Kidney (tissue), 14 donors: Measurements from ENCODE around the gene GPR55. TPM values are rescaled to one million over a fixed set of nuclear protein-coding genes. Genes with fewer than 3 reads are reported as not detected.

Experiments used
- DNase-seq, 5 donors: peaks; one replicate each; pipeline ENCODE4 v3.0.0-alpha.2; 2013 to 2020
- FAIRE-seq: peaks from 2 replicates; lab custom pipeline; 2012; peaks lifted over from hg19 to GRCh38; lab: Jason Lieb, UNC
- H3K27ac ChIP-seq, 2 donors: one replicate each; pipeline ENCODE4 v1.7.0; 2013; ENCODE audit warnings: low read depth in 2 of 2, low read length in 2 of 2, inconsistent platforms in 1 of 2
- H3K27me3 ChIP-seq: one replicate; pipeline ENCODE4 v1.7.1; 2013; ENCODE audit warnings: low read length, inconsistent platforms; ENCODE audit not compliant: control insufficient read depth, insufficient read depth
- H3K36me3 ChIP-seq, 3 donors: one replicate each; pipeline versions ENCODE4 v1.7.0 to v1.7.1; 2013; ENCODE audit warnings: low read length in 3 of 3, control low read depth in 1 of 3, inconsistent platforms in 1 of 3; ENCODE audit not compliant: insufficient read depth in 3 of 3, control insufficient read depth in 2 of 3
- H3K4me1 ChIP-seq, 3 donors: one replicate each; pipeline versions ENCODE4 v1.7.0 to v1.7.1; 2013; ENCODE audit warnings: low read length in 3 of 3, inconsistent platforms in 1 of 3, low read depth in 1 of 3; ENCODE audit not compliant: control insufficient read depth in 2 of 3, insufficient read depth in 2 of 3
- H3K4me3 ChIP-seq, 3 donors: one replicate each; pipeline versions ENCODE4 v1.7.0 to v1.8.1; 2013; ENCODE audit warnings: low read length in 3 of 3, control low read depth in 1 of 3, inconsistent platforms in 1 of 3
- H3K9ac ChIP-seq, 3 donors: one replicate each; pipeline versions ENCODE4 v1.7.0 to v1.7.1; 2013; ENCODE audit warnings: low read length in 3 of 3, control low read depth in 1 of 3, inconsistent platforms in 1 of 3
- H3K9me3 ChIP-seq, 3 donors: one replicate each; pipeline versions ENCODE4 v1.7.0 to v1.7.1; 2013; ENCODE audit warnings: low read length in 3 of 3, control low read depth in 1 of 3, inconsistent platforms in 1 of 3; ENCODE audit not compliant: control insufficient read depth in 2 of 3, insufficient read depth in 1 of 3
- intact Hi-C: fragments of 100-400 bp; cut with DNase I; formaldehyde crosslinking; loops from one replicate; pipeline ENCODE4 v1.11.1; 2022
- polyA plus RNA-seq: library from polyadenylated mRNA; stranded (reverse); fragments of 350-450 nt; fragmentation: Illumina TruSeq; extraction: RNeasy Lipid Tissue Mini Kit (QIAGEN cat#74804); gene quantifications from one replicate; pipeline ENCODE4 v1.2.3, GENCODE V29; 2014; ENCODE audit warnings: low read depth, low replicate concordance; ENCODE audit not compliant: insufficient read depth
- total RNA-seq: library from RNA; stranded (reverse); fragmentation: NEBNext Ultra II Directional; extraction: Animal tissue kit (Norgen Biotek cat#: 25700); gene quantifications from one replicate; pipeline ENCODE4 v1.2.1, GENCODE V29; 2021
- TF ChIP-seq, protein P1 (sequence below): IDR thresholded peaks from 3 replicates; pipeline ENCODE4 v1.5.1; 2012; ENCODE audit warnings: mild to moderate bottlenecking, moderate library complexity, borderline replicate concordance; ENCODE audit not compliant: insufficient read depth; ENCODE audit errors: extremely low read depth
- donor health status: control.
- donor health status: control.
- donor health status: control.
- donor health status: control.
- donor health status: control.
- donor health status: DM: yes; HTN: yes; CAD: no.
- donor health status: Normal renal cell carcinoma (clear cell type).

The GPR55 gene
- total and polyA plus RNA-seq, 2 donors from 2014 or later: 0.69 TPM; not detected in 1

DNA sequence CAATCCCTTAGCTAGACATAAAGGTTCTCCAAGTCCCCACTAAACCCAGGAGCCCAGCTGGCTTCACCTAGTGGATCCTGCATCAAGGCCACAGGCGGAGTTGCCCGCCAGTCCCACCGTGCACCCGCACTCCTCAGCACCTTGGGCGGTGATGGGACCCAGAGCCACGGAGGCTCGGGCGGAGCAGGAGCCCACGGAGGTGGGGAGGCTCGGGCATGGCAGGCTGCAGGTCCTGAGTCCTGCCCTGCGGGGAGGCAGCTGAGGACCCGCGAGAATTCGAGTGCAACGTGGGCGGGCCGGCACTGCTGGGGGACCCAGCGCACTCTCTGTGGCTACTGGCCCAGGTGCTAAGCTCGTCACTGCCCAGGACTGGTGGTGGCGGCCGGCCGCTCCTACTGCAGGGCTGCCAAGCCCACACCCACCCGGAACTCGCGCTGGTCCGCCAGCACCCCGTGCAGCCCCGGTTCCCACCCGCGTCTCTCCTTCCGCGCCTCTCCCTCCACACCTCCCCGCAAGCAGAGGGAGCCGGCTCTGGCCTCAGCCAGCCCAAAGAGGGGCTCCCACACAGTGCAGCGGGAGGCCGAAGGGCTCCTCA, 39.2 kb upstream of the GPR55 start:
- Histone ChIP-seq H3K9ac (no peak overlapping the region), H3K36me3 (no peaks in the 10 kb centered on the region), H3K4me3 (no peak overlapping the region), H3K27ac (no peak overlapping the region), H3K27me3 (no peaks in the 10 kb centered on the region), H3K9me3 (no peaks in the 10 kb centered on the region), H3K4me1 (no peaks in the 10 kb centered on the region)
- intact Hi-C loops: no loop called here
- no peak for FAIRE-seq
- DNase-seq: no peak
- TF ChIP-seq, protein P1, sequence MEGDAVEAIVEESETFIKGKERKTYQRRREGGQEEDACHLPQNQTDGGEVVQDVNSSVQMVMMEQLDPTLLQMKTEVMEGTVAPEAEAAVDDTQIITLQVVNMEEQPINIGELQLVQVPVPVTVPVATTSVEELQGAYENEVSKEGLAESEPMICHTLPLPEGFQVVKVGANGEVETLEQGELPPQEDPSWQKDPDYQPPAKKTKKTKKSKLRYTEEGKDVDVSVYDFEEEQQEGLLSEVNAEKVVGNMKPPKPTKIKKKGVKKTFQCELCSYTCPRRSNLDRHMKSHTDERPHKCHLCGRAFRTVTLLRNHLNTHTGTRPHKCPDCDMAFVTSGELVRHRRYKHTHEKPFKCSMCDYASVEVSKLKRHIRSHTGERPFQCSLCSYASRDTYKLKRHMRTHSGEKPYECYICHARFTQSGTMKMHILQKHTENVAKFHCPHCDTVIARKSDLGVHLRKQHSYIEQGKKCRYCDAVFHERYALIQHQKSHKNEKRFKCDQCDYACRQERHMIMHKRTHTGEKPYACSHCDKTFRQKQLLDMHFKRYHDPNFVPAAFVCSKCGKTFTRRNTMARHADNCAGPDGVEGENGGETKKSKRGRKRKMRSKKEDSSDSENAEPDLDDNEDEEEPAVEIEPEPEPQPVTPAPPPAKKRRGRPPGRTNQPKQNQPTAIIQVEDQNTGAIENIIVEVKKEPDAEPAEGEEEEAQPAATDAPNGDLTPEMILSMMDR: no peak

DNA sequence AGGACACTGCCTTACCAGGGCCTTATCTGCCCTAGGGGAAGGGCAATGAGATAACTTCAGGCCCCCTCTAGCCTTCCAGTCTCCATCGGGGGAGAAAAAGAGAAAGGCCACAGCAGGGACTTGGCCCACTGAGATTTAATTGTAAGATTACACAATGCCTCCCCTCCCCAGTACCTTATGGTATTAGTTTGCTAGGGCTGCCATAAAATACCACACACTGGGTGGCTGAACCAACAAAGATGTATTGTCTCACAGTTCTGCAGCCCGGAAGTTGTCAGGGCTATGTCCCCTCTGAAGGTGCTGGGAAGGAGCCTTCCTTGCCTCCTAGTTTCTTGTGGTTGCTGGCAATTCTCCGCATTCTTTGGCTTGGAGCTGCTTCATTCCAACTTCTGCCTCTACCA, 36.0 kb upstream of the GPR55 start:
- H3K27ac ChIP-seq: no peak overlapping the region
- no peak overlapping the region for H3K4me3 ChIP-seq
- DNase-seq (no peak), FAIRE-seq (no peak)
- H3K9me3 ChIP-seq: no peaks in the 10 kb centered on the region
- TF ChIP-seq, protein P1: no peak
- intact Hi-C loops: no loop called here
- no peak overlapping the region for H3K9ac ChIP-seq
- no peaks in the 10 kb centered on the region for H3K36me3 ChIP-seq
- no peaks in the 10 kb centered on the region for H3K27me3 ChIP-seq
- no peaks in the 10 kb centered on the region for H3K4me1 ChIP-seq

DNA sequence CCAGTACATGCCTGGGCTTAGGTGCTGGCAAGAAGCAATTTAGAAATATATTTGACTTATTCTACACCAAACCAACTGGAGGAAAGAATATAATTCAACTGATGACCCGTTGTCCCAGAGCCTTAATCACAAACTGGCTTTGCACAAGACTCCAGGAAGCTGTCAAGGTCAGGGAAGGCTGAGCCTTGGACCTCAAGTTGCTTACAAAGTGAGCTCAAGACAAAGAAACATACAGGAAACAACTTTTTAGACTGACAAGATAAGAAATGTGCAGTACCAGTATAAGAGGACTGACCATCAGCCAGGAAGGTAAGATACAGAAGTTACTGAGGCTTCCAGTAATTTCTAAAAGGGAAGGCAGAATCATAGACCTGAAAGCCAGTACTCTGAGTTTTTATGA, 35.0 kb upstream of the GPR55 start:
- TF ChIP-seq, protein P1: no peak
- H3K27me3 ChIP-seq: no peaks in the 10 kb centered on the region
- no peak overlapping the region for H3K9ac ChIP-seq
- no peak for FAIRE-seq
- no peaks in the 10 kb centered on the region for H3K36me3 ChIP-seq
- DNase-seq: peak in 1 of 5 donors; percentile 34
- intact Hi-C loops: no loop called here
- H3K4me1 ChIP-seq: no peaks in the 10 kb centered on the region
- no peak overlapping the region for H3K27ac ChIP-seq
- H3K4me3 ChIP-seq: no peak overlapping the region
- no peaks in the 10 kb centered on the region for H3K9me3 ChIP-seq
